ENCODE results near the gene GRPEL2.
A peak's percentile ranks its signal among the peaks of the same experiment; 100 is the strongest.
"Not testable (repeated sequence)": the region's sequence is repeated elsewhere in the genome, so short reads cannot be mapped to it uniquely, and the experiment has no call there.

Gene GRPEL2

GRCh38 chr5:149379818-149380374 is 34.6 kb downstream of the GRPEL2 start:
- no peak for DNase-seq

- DNase-seq, result no peak
Measured at GRCh38 chr5:149380466-149381121, 35.3 kb downstream of the GRPEL2 start.

- no peak for DNase-seq
Measured at GRCh38 chr5:149381261-149381985, 36.1 kb downstream of the GRPEL2 start.

GRCh38 chr5:149381986-149382338 is 36.7 kb downstream of the GRPEL2 start:
- peak; percentile 71 to 83 for DNase-seq

- DNase-seq, result no peak
Measured at GRCh38 chr5:149382517-149383220, 37.4 kb downstream of the GRPEL2 start.

- DNase-seq, result no peak
Measured at GRCh38 chr5:149383399-149383798, 38.1 kb downstream of the GRPEL2 start.

- DNase-seq, result no peak
Measured at GRCh38 chr5:149386166-149386565, 40.9 kb downstream of the GRPEL2 start.

- DNase-seq, result no peak
Measured at GRCh38 chr5:149387081-149387631, 41.9 kb downstream of the GRPEL2 start.

- no peak for DNase-seq
Measured at GRCh38 chr5:149387982-149388381, 42.7 kb downstream of the GRPEL2 start.

GRCh38 chr5:149388498-149389190 is 43.3 kb downstream of the GRPEL2 start:
- no peak for DNase-seq

GRCh38 chr5:149389552-149390495 is 44.5 kb downstream of the GRPEL2 start:
- DNase-seq, result no peak

GRCh38 chr5:149391076-149391475 is 45.8 kb downstream of the GRPEL2 start:
- DNase-seq, result not testable (repeated sequence)

- no peak for DNase-seq
Measured at GRCh38 chr5:149391524-149391923, 46.2 kb downstream of the GRPEL2 start.

GRCh38 chr5:149392718-149393117 is 47.4 kb downstream of the GRPEL2 start:
- no peak for DNase-seq

GRCh38 chr5:149394996-149395395 is 49.7 kb downstream of the GRPEL2 start:
- not testable (repeated sequence) for DNase-seq

- DNase-seq, result no peak
Measured at GRCh38 chr5:149397530-149397929, 52.2 kb downstream of the GRPEL2 start.

GRCh38 chr5:149398747-149399266 is 53.5 kb downstream of the GRPEL2 start:
- not testable (repeated sequence) for DNase-seq

- DNase-seq, result no peak
Measured at GRCh38 chr5:149399775-149400174, 54.5 kb downstream of the GRPEL2 start.

- DNase-seq, result no peak
Measured at GRCh38 chr5:149400304-149400703, 55.0 kb downstream of the GRPEL2 start.

GRCh38 chr5:149401051-149401450 is 55.8 kb downstream of the GRPEL2 start:
- DNase-seq, result no peak

- no peak for DNase-seq
Measured at GRCh38 chr5:149402291-149402690, 57.0 kb downstream of the GRPEL2 start.
